ENCODE data around the gene WNT11.

- no peak for TF ChIP-seq SP1 (IDR thresholded peaks at IDR 0.05)
- TF ChIP-seq LEF1 (IDR thresholded peaks at IDR 0.05; ENCODE audit: borderline replicate concordance) = no peak
- no peak for TF ChIP-seq TARDBP (IDR thresholded peaks at IDR 0.05)
- no peak for TF ChIP-seq ZNF384 (IDR thresholded peaks at IDR 0.05)
- no peak for TF ChIP-seq PKNOX1 (IDR thresholded peaks at IDR 0.05)
- TF ChIP-seq FOXK2 (IDR thresholded peaks at IDR 0.05) = no peak
- no peak for TF ChIP-seq HDGF (IDR thresholded peaks at IDR 0.05; ENCODE audit: borderline replicate concordance)
- TF ChIP-seq FOXM1 (IDR thresholded peaks at IDR 0.05; ENCODE audit: borderline replicate concordance) = no peak
These were observed 35.1 kb upstream of the WNT11 start for GRCh38 chr11:76241243-76242000.

All from HEK293T (cell line).